ENCODE data around the gene LRRC7.
"Not testable (repeated sequence)": the region's sequence is repeated elsewhere in the genome, so short reads cannot be mapped to it uniquely, and the experiment has no call there.

Gene LRRC7

DNA sequence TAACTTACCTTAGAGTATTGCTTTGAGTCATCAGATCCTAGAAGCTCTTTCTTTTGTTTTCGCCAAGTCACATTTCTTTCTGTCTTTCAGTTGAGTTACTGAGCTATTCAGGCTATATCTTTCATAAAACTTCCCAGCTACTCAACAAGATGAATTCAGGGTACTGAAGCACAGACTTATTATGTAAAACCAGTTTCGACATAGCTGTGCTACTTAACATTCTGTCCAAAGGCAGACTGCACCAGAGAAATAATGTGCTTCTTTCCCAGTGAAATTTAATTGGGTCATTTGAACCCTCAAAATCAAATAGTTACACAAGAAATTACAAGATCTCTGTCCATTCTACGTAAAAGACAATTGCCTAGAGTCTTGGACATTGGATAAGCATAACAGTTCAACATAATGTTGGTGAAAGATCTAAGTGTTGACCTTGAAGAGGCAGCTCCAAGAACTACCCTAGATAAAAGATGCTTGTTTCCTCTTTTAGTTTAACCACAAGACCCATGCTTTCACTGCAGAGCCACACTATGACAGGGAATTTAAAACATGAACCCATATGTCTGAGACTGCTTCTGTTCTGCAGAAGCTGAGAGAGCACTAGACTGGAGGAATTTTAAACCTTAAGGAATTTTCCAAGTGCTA lies 474.5 kb downstream of the LRRC7 start:
- no peak for DNase-seq (ENCODE audit: low spot score)

DNA sequence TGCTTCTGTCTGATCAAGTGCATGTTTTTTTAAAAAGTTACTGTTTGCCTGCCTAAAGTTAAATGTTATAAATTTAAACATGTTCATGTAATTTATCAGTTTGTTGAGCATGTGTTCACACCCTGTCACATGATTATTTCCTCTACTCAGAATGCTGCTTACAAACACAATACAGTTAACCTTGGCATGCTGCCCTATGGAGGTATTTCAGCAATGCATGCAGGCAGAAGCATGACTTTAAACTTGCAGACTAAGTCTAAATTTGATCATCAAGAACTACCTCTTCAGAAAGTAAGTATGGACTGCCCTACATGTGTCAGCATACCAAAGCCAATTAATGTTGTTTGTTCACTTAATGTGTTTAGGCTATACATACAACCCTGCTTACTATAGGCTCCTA lies 476.1 kb downstream of the LRRC7 start:
- DNase-seq (ENCODE audit: low spot score), result no peak

GRCh38 chr1:70044832-70045231 lies 477.1 kb downstream of the LRRC7 start:
- DNase-seq (ENCODE audit: low spot score), result no peak

DNA sequence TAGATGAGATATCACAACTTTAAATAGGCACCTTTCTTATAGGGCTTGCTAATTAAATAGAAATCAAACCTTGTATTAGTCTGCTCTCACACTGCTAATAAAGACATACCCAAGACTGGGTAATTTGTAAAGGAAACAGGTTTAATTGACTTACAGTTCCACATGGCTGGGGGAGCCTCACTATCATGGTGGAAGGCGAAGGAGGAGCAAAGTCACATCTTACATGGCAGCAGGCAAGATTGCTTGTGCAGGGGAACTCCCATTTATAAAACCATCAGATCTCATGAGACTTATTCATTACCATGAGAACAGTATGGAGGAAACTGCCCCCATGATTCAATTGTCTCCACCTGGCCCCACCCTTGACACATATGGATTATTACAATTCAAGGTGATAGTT lies 477.9 kb downstream of the LRRC7 start:
- DNase-seq (ENCODE audit: low spot score), result not testable (repeated sequence)

DNA sequence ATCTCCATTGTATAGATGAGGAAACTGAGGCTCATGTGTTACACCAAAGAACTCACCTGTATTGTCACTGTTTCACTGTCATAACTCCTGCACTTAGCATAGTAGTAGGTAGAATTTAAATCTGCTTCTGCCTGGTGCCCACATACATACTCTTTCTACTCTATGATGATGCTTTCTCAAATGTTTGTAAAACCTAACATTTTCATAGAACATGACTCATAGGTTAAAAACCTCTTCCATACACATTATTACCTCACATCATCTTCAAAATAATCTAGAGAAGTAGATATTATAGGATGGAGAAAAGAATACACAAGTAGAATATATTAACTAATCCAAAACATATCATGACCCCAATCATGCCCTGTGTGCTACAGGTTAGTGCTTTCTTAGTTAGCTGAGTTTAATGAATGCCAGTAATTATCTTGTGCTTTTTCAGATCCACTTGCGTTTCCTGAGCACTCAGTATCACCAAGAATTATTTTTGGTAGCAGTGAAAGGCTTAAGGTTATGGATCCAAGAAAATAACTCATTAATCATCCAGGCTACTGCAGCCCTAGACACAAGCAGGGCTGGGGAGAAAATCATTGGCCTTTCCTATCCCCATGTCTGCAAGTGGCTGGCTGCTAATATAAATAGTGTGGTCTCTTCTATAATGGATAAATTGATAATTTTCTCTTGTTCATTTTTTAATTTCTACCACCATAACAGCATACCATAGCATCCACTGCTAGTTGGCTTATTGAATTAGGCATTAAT lies 480.8 kb downstream of the LRRC7 start:
- no peak for DNase-seq (ENCODE audit: low spot score)

DNA sequence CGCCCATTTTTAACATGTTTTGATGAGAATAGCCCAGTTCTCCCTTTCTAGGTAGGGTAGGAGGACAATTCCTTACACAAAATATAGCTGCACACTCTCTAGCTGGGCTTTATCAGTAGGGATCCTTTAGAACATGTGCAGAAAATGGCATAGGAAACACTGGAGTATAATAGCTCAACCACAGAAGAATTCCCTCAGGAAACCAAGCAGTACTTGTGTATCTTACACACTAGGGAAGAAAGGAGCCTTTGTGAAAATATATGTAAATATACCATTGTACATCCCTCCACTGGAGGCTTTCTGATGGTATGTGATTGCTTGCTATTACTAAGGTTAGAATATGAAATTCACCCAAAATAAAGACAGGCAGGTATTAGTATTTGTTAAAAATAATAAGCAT lies 484.2 kb downstream of the LRRC7 start:
- DNase-seq (ENCODE audit: low spot score), result no peak

- no peak for DNase-seq (ENCODE audit: low spot score)
These were observed 489.8 kb downstream of the LRRC7 start for GRCh38 chr1:70057500-70057899.

DNA sequence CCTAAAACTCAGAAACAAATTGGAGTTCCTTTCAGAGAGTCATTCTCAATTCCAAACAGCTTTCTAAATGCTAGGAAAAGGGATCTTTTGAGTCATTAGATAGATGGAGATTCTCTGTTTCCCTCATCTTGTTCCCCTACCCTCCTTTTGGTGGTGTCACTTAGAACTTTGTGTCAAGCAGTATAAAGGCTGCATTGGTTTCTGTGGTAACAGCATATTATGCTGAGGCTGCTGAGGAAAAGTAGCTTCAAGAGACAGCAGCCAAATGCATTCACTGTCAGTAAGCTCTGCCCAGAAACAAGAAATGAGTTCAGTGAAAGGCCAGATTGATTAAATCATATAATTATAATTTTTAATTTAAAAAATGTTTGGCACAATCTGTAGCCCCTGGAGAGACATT lies 493.5 kb downstream of the LRRC7 start:
- no peak for DNase-seq (ENCODE audit: low spot score)

GRCh38 chr1:70063861-70064260 lies 496.1 kb downstream of the LRRC7 start:
- DNase-seq (ENCODE audit: low spot score), result no peak

- DNase-seq (ENCODE audit: low spot score), result no peak
These were observed 499.0 kb downstream of the LRRC7 start for GRCh38 chr1:70066711-70067110.

GRCh38 chr1:70071601-70072000 lies 503.9 kb downstream of the LRRC7 start:
- DNase-seq (ENCODE audit: low spot score), result no peak

DNA sequence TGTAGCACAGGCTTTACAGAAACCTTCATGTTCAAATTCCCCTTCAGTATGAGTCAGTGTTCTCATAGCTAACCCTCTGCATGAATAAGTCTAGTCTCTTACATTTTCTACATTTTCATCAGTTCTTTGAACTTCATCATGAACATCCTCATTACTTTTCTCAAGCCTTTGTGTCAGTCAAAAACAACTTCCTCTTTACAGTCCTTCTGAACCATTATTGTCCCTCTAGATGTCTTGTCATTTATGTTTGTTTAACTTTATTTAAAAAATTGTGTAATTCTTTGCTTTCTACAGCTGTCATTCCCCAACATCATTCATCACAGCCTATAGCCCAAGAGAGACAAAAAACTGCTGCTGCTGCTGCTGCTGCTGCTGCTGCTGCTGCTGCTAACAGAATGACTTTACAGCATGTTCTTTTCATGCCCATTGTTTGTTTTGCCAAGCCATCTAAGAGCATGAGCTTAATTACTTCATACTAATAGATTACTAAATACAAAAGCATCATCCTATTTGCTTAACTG lies 504.6 kb downstream of the LRRC7 start:
- DNase-seq (ENCODE audit: low spot score), result no peak

- DNase-seq (ENCODE audit: low spot score), result no peak
These were observed 508.0 kb downstream of the LRRC7 start for GRCh38 chr1:70075761-70076160.

DNA sequence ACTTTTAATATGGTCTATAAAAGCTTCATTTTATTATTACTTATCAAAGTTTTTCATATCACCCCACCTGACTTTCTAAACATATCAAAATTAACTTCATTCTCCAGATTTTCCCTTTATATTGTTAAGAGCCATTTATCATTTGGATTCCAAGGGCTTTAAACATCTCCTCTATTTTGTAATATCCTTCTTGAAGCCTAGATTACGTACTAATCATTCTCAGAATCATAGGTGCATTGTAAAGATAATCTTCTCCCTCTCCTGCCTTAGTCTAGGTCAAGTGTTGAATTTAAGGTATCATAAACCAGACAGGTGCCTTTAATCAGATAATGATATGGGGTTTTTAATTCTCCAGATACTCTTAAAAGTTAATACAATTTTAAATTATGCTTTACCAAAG lies 509.3 kb downstream of the LRRC7 start:
- DNase-seq (ENCODE audit: low spot score), result no peak

DNA sequence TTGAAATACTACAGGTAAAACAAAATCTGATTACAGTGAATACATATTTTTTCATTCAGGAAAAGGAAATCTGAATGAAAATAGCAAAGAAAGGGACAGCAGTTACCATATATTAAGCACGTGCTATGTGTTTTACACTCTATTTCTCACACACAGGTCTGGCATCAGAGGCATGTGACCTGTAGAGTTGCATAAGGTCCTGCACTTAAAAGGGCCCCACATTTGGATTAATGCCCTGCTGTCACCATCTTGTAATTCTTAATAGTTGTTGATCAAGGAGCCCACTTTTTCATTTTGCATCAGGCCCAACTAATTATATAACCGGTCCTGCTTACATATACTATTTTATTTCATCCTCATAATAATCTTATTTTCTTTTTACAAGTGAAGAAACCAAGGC lies 511.8 kb downstream of the LRRC7 start:
- no peak for DNase-seq (ENCODE audit: low spot score)

DNA sequence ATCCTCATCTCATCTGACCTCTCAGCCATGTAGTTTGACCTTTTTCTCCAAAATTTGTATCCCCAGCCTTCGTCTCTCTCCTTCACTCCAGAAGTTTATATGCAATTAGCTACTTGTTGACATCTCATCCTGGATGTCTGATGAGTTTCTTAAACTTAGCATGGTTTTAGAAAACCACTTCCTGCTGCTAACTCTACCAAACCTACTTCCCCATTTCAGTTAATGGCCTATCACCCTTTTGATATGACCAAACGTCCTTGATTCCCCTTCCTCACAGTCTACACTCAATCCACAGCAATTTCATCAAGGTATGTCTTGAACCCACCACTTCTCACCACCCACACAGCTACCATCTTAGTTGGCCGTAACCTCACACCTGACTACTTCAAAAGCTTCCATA lies 515.8 kb downstream of the LRRC7 start:
- no peak for DNase-seq (ENCODE audit: low spot score)

DNA sequence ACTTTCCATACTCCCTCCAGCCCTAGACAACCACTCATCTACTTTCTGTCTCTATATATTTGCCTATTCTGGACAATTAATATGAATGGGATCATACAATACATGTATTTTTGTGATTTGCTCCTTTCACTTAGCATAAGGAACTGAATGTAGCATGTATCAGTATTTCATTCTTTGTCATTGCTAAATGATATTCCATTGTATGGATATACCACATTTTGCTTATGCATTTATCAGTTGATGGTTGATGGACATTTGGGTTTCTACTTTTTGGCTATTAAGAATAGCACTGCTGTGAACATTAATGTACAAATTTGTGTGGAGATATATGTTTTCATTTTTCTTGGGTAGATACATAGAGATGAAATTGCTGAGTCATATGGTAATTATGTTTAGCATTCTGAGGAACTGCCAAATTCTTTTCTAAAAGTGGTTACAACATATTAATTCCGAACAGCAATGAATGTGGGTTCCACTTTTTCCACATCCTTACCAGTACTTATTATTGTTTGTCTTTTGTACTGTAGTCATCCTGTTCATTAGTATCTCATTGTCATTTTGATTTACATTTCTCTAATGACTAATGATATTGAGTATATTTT lies 516.7 kb downstream of the LRRC7 start:
- DNase-seq (ENCODE audit: low spot score), result no peak

DNA sequence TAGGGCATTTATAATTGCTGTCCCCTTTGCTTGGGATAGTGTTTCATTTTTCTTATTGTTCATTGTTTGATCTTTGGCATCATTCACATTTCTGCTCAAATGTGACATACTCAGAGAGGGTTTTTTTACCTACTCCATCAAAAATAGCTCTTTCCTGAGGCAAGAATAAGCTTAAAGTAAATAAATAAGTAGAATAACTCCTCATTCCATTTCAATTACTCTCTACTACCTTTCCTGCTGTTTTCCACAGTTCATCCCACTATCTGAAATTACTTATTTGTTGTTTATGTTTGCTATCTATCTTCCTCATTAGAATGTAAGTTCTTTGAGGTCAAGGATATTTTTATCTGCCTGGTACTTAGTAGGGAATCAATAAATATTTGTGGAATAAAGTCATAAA lies 517.8 kb downstream of the LRRC7 start:
- no peak for DNase-seq (ENCODE audit: low spot score)

DNA sequence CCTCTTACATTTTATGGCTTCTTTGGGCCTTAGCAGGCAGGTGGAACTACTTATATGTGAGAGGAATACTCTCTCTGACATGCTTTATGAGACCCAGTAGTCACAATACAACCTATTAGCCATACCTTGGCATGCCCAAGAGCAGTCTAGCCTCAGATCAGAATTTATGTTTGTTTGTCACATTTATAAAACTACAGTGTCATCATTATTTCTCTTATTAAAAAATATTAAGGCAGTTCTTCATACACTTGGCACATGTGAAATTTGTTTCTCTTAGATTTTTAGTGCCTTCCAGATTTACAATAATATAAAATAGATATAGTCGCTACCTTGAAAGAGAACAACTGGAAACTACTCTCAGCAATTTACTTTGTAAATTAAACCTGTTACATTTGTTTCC lies 519.2 kb downstream of the LRRC7 start:
- DNase-seq (ENCODE audit: low spot score), result no peak

GRCh38 chr1:70090141-70090540 lies 522.4 kb downstream of the LRRC7 start:
- no peak for DNase-seq (ENCODE audit: low spot score)

DNA sequence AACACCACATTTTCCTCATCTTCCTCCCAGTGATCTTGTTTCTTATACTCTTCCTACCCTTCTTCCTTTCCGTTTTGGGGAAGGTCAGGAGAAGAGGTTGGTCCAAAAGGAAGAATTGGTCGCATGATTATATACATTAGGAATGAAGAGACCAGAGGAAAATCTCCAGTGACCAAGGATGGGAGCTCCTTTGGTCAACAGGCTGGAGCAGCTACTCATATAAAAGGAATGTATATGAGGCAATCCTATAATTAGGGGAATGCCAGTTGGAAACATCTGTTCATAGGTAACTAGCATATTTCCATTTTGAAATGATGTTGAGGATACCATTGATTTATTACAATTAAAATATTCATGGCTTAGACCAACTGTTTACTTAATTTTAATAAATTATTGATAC lies 523.2 kb downstream of the LRRC7 start:
- no peak for DNase-seq (ENCODE audit: low spot score)

DNA sequence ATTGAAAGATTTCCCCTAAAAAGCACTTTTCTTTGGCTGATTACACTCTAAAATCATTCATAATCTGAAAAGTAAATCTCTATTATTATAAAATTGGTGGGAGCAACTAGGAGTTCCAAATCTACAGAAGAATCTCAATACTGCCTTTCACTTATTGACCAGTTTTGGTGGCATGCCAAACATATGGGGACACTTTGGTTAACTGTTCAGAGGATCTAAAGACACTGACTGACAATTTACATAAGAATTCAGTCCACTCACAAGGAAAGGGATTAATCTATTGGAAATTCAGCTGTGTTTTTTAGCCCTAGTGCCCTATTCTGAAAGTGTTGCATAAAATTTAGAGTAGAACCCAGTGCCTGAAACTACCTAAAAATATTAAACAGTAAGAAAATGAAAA lies 524.1 kb downstream of the LRRC7 start:
- no peak for DNase-seq (ENCODE audit: low spot score)

DNA sequence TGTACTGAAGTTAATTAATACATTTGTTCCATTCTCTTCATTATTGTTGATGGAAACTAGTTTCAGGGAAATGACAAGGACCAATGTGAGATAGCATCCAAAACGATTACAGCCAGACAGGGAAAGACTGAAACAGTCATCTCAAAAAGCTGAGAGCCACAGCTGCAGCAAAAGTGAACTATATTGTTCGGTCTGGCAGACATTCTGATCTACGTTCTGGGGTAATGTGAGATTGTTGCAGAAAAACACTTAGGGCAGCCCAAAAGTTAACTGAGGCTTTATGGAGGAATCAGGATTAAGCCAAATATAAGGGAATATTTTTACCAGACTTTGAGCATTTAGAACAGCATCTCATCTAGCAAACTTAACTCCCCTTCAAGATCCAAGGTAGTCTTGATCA lies 524.8 kb downstream of the LRRC7 start:
- DNase-seq (ENCODE audit: low spot score), result no peak
